COLO668 (cell line): ENCODE results near the gene SETDB1.
A peak's percentile ranks its signal among the peaks of the same experiment; 100 is the strongest.
"Not testable (repeated sequence)": the region's sequence is repeated elsewhere in the genome, so short reads cannot be mapped to it uniquely, and the experiment has no call there.

Experiments used
- DNase-seq: peaks from one replicate; lab custom pipeline; 2025; ENCODE audit not compliant: unreplicated experiment; lab: John Stamatoyannopoulos, UW

SETDB1 gene

GRCh38 chr1:150928775-150929174 lies 2.6 kb downstream of the SETDB1 start:
- DNase-seq = not testable (repeated sequence)

- no peak for DNase-seq
Measured at GRCh38 chr1:150931773-150932172, 5.6 kb downstream of the SETDB1 start.

GRCh38 chr1:150944856-150945255 lies 18.7 kb downstream of the SETDB1 start:
- no peak for DNase-seq

- no peak for DNase-seq
Measured at GRCh38 chr1:150954708-150955107, 28.5 kb downstream of the SETDB1 start.

GRCh38 chr1:150955280-150955679 lies 29.1 kb downstream of the SETDB1 start:
- DNase-seq = no peak

GRCh38 chr1:150957666-150958065 lies 31.5 kb downstream of the SETDB1 start:
- DNase-seq = no peak

- DNase-seq = no peak
Measured at GRCh38 chr1:150960646-150961045, 34.5 kb downstream of the SETDB1 start.

GRCh38 chr1:150961756-150962155 lies 35.6 kb downstream of the SETDB1 start:
- DNase-seq = no peak

GRCh38 chr1:150963321-150964163 lies 37.4 kb downstream of the SETDB1 start:
- no peak for DNase-seq

GRCh38 chr1:150964164-150964489 lies 38.0 kb downstream of the SETDB1 start:
- no peak for DNase-seq

GRCh38 chr1:150965605-150966004 lies 39.4 kb downstream of the SETDB1 start:
- DNase-seq = no peak

GRCh38 chr1:150966011-150966410 lies 39.8 kb downstream of the SETDB1 start:
- DNase-seq = no peak

- DNase-seq = no peak
Measured at GRCh38 chr1:150967936-150968335, 41.8 kb downstream of the SETDB1 start.

GRCh38 chr1:150968491-150968890 lies 42.3 kb downstream of the SETDB1 start:
- DNase-seq = no peak

GRCh38 chr1:150969626-150970025 lies 43.5 kb downstream of the SETDB1 start:
- no peak for DNase-seq

- no peak for DNase-seq
Measured at GRCh38 chr1:150970808-150971582, 44.8 kb downstream of the SETDB1 start.

- no peak for DNase-seq
Measured at GRCh38 chr1:150971583-150972416, 45.6 kb downstream of the SETDB1 start.

- no peak for DNase-seq
Measured at GRCh38 chr1:150972417-150972940, 46.3 kb downstream of the SETDB1 start.

GRCh38 chr1:150973258-150973835 lies 47.2 kb downstream of the SETDB1 start:
- DNase-seq = peak; percentile 45

GRCh38 chr1:150973836-150974579 lies 47.8 kb downstream of the SETDB1 start:
- peak; percentile 71 for DNase-seq
